Trophoblast cell (in vitro differentiated cells and primary cell): Measurements from ENCODE around the gene MSH3.

Experiments used
- DNase-seq, 2 donors: peaks; one replicate each; pipeline ENCODE4 v3.0.0-alpha.2; 2016
- H2AFZ ChIP-seq: 2 replicates; pipeline ENCODE4 v1.6.1; 2013; ENCODE audit warnings: low read length, moderate library complexity, mild to moderate bottlenecking; ENCODE audit not compliant: insufficient read depth, poor library complexity
- H2AK5ac ChIP-seq: 2 replicates; pipeline ENCODE4 v1.6.1; 2013; ENCODE audit warnings: mild to moderate bottlenecking, low read length
- H2BK120ac ChIP-seq: 2 replicates; pipeline ENCODE4 v1.6.1; 2013; ENCODE audit warnings: low read length, mild to moderate bottlenecking, moderate library complexity; ENCODE audit not compliant: insufficient read depth, poor library complexity
- H2BK12ac ChIP-seq: 2 replicates; pipeline ENCODE4 v1.6.1; 2013; ENCODE audit warnings: mild to moderate bottlenecking, low read length, moderate library complexity
- H2BK5ac ChIP-seq: 2 replicates; pipeline ENCODE4 v1.6.1; 2013; ENCODE audit warnings: low read length, low read depth, moderate library complexity, mild to moderate bottlenecking; ENCODE audit not compliant: poor library complexity
- H3K14ac ChIP-seq: 2 replicates; pipeline ENCODE4 v1.6.1; 2013; ENCODE audit warnings: mild to moderate bottlenecking, low read length
- H3K18ac ChIP-seq: 2 replicates; pipeline ENCODE4 v1.6.1; 2013; ENCODE audit warnings: mild to moderate bottlenecking, low read length
- H3K23ac ChIP-seq: 2 replicates; pipeline ENCODE4 v1.6.1; 2013; ENCODE audit warnings: low read length
- H3K27ac ChIP-seq: 2 replicates; pipeline ENCODE4 v1.5.1; 2013; ENCODE audit warnings: low read depth, mild to moderate bottlenecking, inconsistent platforms, low read length, moderate library complexity
- H3K27me3 ChIP-seq: 2 replicates; pipeline ENCODE4 v1.6.1; 2013; ENCODE audit warnings: inconsistent platforms, mild to moderate bottlenecking, low read length, moderate library complexity; ENCODE audit not compliant: insufficient read depth
- H3K36me3 ChIP-seq, 2 experiments: 1 replicate in 1 of 2; 2 replicates in 1 of 2; pipeline ENCODE4 v1.6.1; 2013; ENCODE audit warnings: low read length in 2 of 2, mild to moderate bottlenecking in 2 of 2, moderate library complexity in 1 of 2; ENCODE audit not compliant: insufficient read depth in 2 of 2, control insufficient read depth in 1 of 2
- H3K4ac ChIP-seq: 2 replicates; pipeline ENCODE4 v1.6.1; 2013; ENCODE audit warnings: low read depth, mild to moderate bottlenecking, low read length, moderate library complexity
- H3K4me1 ChIP-seq, 2 experiments: 1 replicate in 1 of 2; 2 replicates in 1 of 2; pipeline ENCODE4 v1.6.1; 2013; ENCODE audit warnings: low read length in 2 of 2, mild to moderate bottlenecking in 2 of 2, moderate library complexity in 1 of 2; ENCODE audit not compliant: insufficient read depth in 2 of 2, control insufficient read depth in 1 of 2
- H3K4me2 ChIP-seq: 2 replicates; pipeline ENCODE4 v1.6.1; 2013; ENCODE audit warnings: inconsistent platforms, mild to moderate bottlenecking, low read length, moderate library complexity
- H3K4me3 ChIP-seq: 2 replicates; pipeline ENCODE4 v1.5.1; 2013; ENCODE audit warnings: mild to moderate bottlenecking, low read depth, low read length, inconsistent platforms
- H3K79me1 ChIP-seq: one replicate; pipeline ENCODE4 v1.6.1; 2013; ENCODE audit warnings: low read length
- H3K79me2 ChIP-seq: 2 replicates; pipeline ENCODE4 v1.6.1; 2013; ENCODE audit warnings: low read length, mild to moderate bottlenecking; ENCODE audit not compliant: control insufficient read depth, insufficient read depth, poor library complexity
- H3K9ac ChIP-seq: 2 replicates; pipeline ENCODE4 v1.6.1; 2013; ENCODE audit warnings: mild to moderate bottlenecking, low read length
- H3K9me3 ChIP-seq: 2 replicates; pipeline ENCODE4 v1.6.1; 2013; ENCODE audit warnings: low read depth, mild to moderate bottlenecking, control low read depth, inconsistent platforms, low read length; ENCODE audit not compliant: insufficient read depth
- H4K12ac ChIP-seq: 2 replicates; pipeline ENCODE4 v1.6.1; 2013; ENCODE audit warnings: low read depth, mild to moderate bottlenecking, low read length, moderate library complexity
- H4K8ac ChIP-seq: 2 replicates; pipeline ENCODE4 v1.6.1; 2013; ENCODE audit warnings: low read depth, mild to moderate bottlenecking, low read length, moderate library complexity
- H4K91ac ChIP-seq: one replicate; pipeline ENCODE4 v1.6.1; 2013; ENCODE audit warnings: low read depth, mild to moderate bottlenecking, low read length, moderate library complexity
- WGBS: extraction: QIAGEN DNeasy Blood & Tissue Kit; methylation state at CpG from one replicate; pipeline ENCODE4 v1.1.7; 2013; ENCODE audit warnings: missing lambda C conversion rate; ENCODE audit not compliant: insufficient read length, insufficient coverage; ENCODE audit errors: extremely low coverage; 5-methylcytosine and 5-hydroxymethylcytosine counted together

MSH3 gene

DNA sequence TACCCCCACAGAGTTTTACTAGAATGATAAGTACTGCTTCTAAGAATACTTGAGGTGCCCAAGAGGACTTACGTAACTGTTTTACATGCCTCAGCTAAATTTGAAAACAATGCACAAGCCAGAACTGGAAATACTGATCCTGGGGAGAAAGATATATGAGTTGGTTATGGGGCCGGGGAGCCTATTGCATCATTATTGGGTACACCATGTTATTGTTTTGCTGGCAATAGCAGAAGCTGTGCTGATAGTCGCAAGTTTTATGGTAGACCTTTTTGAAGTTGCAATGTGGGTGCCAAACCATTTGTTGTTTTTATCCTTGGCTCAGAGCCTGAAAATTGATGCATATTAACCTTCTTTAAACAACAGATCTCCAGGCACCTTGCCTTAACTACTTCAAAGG is 108.8 kb downstream of the MSH3 start:
- Histone ChIP-seq H3K79me2 (no peaks in the 10 kb centered on the region), H3K4me1 (no peaks in the 10 kb centered on the region), H2BK12ac (no peak overlapping the region), H3K14ac (no peak overlapping the region), H3K79me1 (no peaks in the 10 kb centered on the region), H3K23ac (no peak overlapping the region), H3K9me3 (peaks cover 2% of the 10 kb centered on the region), H2AK5ac (no peak overlapping the region), H2BK5ac (no peak overlapping the region), H3K27ac (no peak overlapping the region), H3K9ac (no peak overlapping the region), H3K4ac (no peak overlapping the region), H4K8ac (no peak overlapping the region), H4K91ac (no peak overlapping the region), H3K4me2 (no peak overlapping the region), H2BK120ac (no peak overlapping the region), H4K12ac (no peak overlapping the region), H3K4me3 (no peak overlapping the region), H3K18ac (no peak overlapping the region), H3K36me3 (no peaks in the 10 kb centered on the region), H2AFZ (no peak overlapping the region), H3K27me3 (no peaks in the 10 kb centered on the region)
- no peak for DNase-seq
- WGBS: no CpG with 5 or more reads among the region's 3 CpGs

DNA sequence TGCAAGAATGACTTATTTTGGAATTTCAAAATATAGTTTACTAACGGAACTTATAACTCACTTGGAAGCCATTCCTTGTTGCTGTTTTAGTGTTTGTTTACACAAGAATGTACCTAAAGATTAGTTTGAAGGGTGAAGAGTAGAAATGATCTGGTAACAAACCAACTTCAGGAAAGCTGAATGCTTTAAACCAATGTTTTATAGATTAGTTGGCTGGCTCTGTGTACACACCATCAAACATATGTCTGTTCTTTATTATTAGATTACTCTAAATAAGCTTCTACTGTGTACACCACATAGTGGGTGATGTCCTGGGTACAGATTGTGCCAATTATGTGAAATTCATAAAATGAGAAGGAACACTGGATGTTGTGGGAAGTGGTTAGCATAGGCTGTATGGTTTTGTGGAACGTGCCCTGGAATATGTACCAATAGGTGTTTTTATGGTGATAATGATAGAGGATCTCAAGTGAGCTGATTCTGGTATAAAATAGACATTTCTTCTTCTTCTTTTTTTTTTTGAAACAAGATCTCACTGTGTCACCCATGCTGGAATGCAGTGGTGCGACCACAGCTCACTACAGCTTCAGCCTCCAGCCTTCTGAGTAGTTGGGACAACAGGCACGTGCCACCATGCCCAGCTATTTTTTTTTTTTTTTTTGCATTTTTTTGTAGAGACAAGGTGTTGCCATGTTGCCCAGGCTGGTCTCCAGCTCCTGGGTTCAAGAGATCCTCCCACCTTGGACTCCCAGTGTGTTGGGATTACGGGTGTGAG is 109.6 kb downstream of the MSH3 start:
- Histone ChIP-seq H3K4me3 (no peak overlapping the region), H4K91ac (no peak overlapping the region), H3K18ac (no peak overlapping the region), H3K14ac (no peak overlapping the region), H3K4me1 (no peaks in the 10 kb centered on the region), H3K4ac (no peak overlapping the region), H3K27me3 (no peaks in the 10 kb centered on the region), H3K4me2 (no peak overlapping the region), H2AK5ac (no peak overlapping the region), H4K12ac (no peak overlapping the region), H3K9me3 (peaks cover 2% of the 10 kb centered on the region), H3K36me3 (no peaks in the 10 kb centered on the region), H3K23ac (no peak overlapping the region), H3K79me1 (no peaks in the 10 kb centered on the region), H4K8ac (no peak overlapping the region), H2AFZ (no peak overlapping the region), H2BK120ac (no peak overlapping the region), H3K9ac (no peak overlapping the region), H2BK5ac (no peak overlapping the region), H3K79me2 (no peaks in the 10 kb centered on the region), H3K27ac (no peak overlapping the region), H2BK12ac (no peak overlapping the region)
- no CpG with 5 or more reads among the region's 5 CpGs for WGBS
- DNase-seq: no peak

DNA sequence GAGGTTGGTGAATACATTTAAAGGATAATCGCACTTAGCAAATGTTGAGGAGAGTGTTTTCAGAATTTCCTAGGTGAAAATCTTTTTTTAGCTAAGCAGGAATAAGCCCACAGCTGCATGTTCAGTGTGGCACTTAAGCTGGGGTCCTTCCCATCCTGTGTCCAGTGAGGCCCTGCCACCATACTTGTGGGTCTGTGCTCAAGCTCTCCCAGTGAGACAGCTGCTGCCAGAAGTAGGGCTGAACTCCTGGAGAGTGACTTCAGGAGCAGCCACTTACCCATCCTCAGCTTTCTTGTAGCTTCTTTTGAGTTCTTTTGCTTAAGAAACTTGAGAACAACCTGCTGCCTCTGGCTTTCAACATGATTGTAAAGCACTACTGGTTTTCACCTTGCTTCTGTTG is 110.3 kb downstream of the MSH3 start:
- no peak for DNase-seq
- WGBS: no CpG with 5 or more reads among the region's 1 CpG
- Histone ChIP-seq H3K23ac (no peak overlapping the region), H3K36me3 (no peaks in the 10 kb centered on the region), H2AK5ac (no peak overlapping the region), H3K79me1 (no peaks in the 10 kb centered on the region), H3K9me3 (peaks cover 2% of the 10 kb centered on the region), H4K91ac (no peak overlapping the region), H3K4me3 (no peak overlapping the region), H3K27ac (no peak overlapping the region), H4K12ac (no peak overlapping the region), H4K8ac (no peak overlapping the region), H3K27me3 (no peaks in the 10 kb centered on the region), H2BK5ac (no peak overlapping the region), H3K4ac (no peak overlapping the region), H3K79me2 (no peaks in the 10 kb centered on the region), H3K14ac (no peak overlapping the region), H2AFZ (no peak overlapping the region), H3K9ac (no peak overlapping the region), H2BK12ac (no peak overlapping the region), H3K4me1 (no peaks in the 10 kb centered on the region), H3K4me2 (no peak overlapping the region), H2BK120ac (peak overlapping the region; percentile 38), H3K18ac (no peak overlapping the region)

DNA sequence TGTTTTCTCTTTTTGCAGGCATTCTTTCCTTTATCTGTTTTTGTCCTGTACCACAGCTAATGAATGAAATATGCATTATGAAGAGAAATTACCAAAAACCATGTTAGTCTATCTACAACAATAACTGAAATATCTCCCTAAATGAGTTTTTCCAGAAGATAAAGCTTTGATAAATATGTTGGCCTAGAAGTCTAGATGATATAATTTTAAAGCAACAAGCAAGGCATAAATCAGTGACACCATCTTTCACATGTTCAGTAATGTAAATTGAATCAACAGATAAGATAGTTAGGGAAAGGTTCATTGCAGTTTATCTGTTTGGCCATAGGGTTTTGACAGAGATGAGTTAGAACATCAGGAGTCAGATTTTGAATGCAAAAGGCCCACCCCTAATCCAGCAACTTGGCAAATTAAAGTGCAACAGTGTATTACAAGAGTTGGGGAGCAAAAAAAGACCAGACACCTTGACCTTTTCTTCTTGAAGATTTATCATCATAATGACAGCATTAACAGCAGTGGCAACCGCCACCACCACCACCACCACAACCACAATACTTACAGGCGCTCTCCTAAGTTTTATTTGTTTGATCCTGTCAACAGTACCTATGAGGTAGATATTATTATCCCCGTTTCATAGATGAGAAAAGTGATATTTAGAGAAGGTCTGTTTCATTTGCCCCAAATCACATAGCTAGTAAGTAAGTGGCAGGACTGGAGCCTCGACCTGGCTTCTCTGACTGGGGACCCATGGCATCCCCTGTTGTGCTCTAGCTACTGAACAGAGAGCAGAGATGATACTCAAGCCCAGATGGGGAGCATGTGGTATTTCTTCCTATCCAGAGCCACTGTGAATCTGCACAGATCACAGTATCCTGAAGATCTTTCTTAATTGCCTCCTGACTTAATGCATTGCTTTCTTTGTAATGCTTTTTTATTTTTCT is 123.2 kb downstream of the MSH3 start:
- no peak overlapping the region for H2BK120ac ChIP-seq
- no peak overlapping the region for H3K4ac ChIP-seq
- no peak overlapping the region for H3K4me2 ChIP-seq
- H4K12ac ChIP-seq: no peak overlapping the region
- no CpG with 5 or more reads among the region's 4 CpGs for WGBS
- no peak overlapping the region for H3K14ac ChIP-seq
- H3K4me3 ChIP-seq: no peak overlapping the region
- H4K91ac ChIP-seq: no peak overlapping the region
- H4K8ac ChIP-seq: no peak overlapping the region
- no peak for DNase-seq
- no peaks in the 10 kb centered on the region for H3K9me3 ChIP-seq
- no peak overlapping the region for H2AK5ac ChIP-seq
- no peak overlapping the region for H2BK12ac ChIP-seq
- no peaks in the 10 kb centered on the region for H3K4me1 ChIP-seq
- H3K9ac ChIP-seq: no peak overlapping the region
- no peaks in the 10 kb centered on the region for H3K27me3 ChIP-seq
- no peaks in the 10 kb centered on the region for H3K79me1 ChIP-seq
- no peak overlapping the region for H3K23ac ChIP-seq
- H3K18ac ChIP-seq: no peak overlapping the region
- peaks cover 0 to 4% of the 10 kb centered on the region in 2 experiments for H3K36me3 ChIP-seq
- no peaks in the 10 kb centered on the region for H3K79me2 ChIP-seq
- H2AFZ ChIP-seq: no peak overlapping the region
- H2BK5ac ChIP-seq: no peak overlapping the region
- no peak overlapping the region for H3K27ac ChIP-seq
